K562 (cell line): ENCODE measurements around the gene C4orf50. TPM values are rescaled to one million over a fixed set of nuclear protein-coding genes. Genes with fewer than 3 reads are reported as not detected.

ENCODE experiments used
- ATAC-seq: fragments of 200-7000 bp; cut with Tn5 transposase; 3 replicates; pipeline ENCODE4 v1.9.1; 2020; ENCODE audit warnings: moderate library complexity
- BruUV-seq: library from RNA; stranded (reverse); fragments of 400-500 nt; replicated peaks from 2 replicates; lab custom pipeline; 2021; lab: Mats Ljungman, UMichigan
- CTCF ChIA-PET: fragments of 300-600 bp; formaldehyde crosslinking; extraction: SDS; loops from one replicate; lab custom pipeline; 2021; ENCODE audit warnings: low intra/inter-chr PET ratio; lab: Yijun Ruan, JAX
- POLR2A ChIA-PET: fragments of 300-600, 350-650 bp; sonication (Branson Sonifier 250); formaldehyde crosslinking; extraction: SDS; loops from one replicate; lab custom pipeline; 2021; ENCODE audit warnings: antibody characterized with exemption, inconsistent platforms; lab: Yijun Ruan, JAX
- DNase-seq, 4 experiments: peaks; one replicate each; pipeline versions ENCODE4 v3.0.0 to v3.0.0-alpha.2; 2011 to 2018; ENCODE audit warnings: low spot score in 3 of 4, mixed read lengths in 3 of 4; ENCODE audit errors: extremely low read depth in 1 of 4
- FAIRE-seq: peaks from 2 replicates; lab custom pipeline; 2011; peaks lifted over from hg19 to GRCh38; lab: Jason Lieb, UNC
- H2AFZ ChIP-seq: 2 replicates; pipeline ENCODE4 v1.6.0; 2011; ENCODE audit warnings: low read depth, low read length, control low read depth, inconsistent platforms
- H3K27ac ChIP-seq: fragments of 200-600 bp; 3 replicates; pipeline ENCODE4 v1.8.0; 2011; ENCODE audit warnings: low read depth, mild to moderate bottlenecking, control low read depth, inconsistent platforms, low read length, moderate library complexity, mixed read lengths; ENCODE audit errors: extremely low read depth
- H3K27me3 ChIP-seq, 2 experiments: fragments of 300-600 bp in 1 of 2; 2 replicates in 1 of 2; 3 replicates in 1 of 2; pipeline versions ENCODE4 v1.6.0 to v1.8.0; 2011; ENCODE audit warnings: inconsistent platforms in 2 of 2, low read length in 2 of 2, mild to moderate bottlenecking in 1 of 2, mixed read lengths in 1 of 2, moderate library complexity in 1 of 2; ENCODE audit not compliant: control insufficient read depth in 2 of 2, insufficient read depth in 2 of 2
- H3K36me3 ChIP-seq: fragments of 300-600 bp; 3 replicates; pipeline ENCODE4 v1.8.0; 2011; ENCODE audit warnings: mild to moderate bottlenecking, low read length, inconsistent platforms; ENCODE audit not compliant: control insufficient read depth, insufficient read depth
- H3K4me1 ChIP-seq, 2 experiments: fragments of 200-600 bp in 1 of 2; replicated peaks in 1 of 2; 2 replicates in 1 of 2; 3 replicates in 1 of 2; pipeline versions ENCODE4 v1.5.1 to v1.8.0; 2011; ENCODE audit warnings: inconsistent platforms in 2 of 2, low read length in 2 of 2, mild to moderate bottlenecking in 1 of 2, mixed read lengths in 1 of 2, moderate library complexity in 1 of 2; ENCODE audit not compliant: control insufficient read depth in 2 of 2, insufficient read depth in 2 of 2
- H3K4me2 ChIP-seq: 2 replicates; pipeline ENCODE4 v1.6.1; 2011; ENCODE audit warnings: low read length, control low read depth, inconsistent platforms, mixed read lengths; ENCODE audit not compliant: insufficient read depth
- H3K4me3 ChIP-seq: fragments of 200-600 bp; sonication (generic), shearing (Covaris generic); 2 replicates; pipeline ENCODE4 v1.5.1; 2016; ENCODE audit warnings: control low read depth, inconsistent platforms
- H3K79me2 ChIP-seq: fragments of 200-600 bp; 3 replicates; pipeline ENCODE4 v1.8.0; 2011; ENCODE audit warnings: low read length, inconsistent platforms; ENCODE audit not compliant: control insufficient read depth, insufficient read depth
- H3K9ac ChIP-seq, 2 experiments: 2 replicates each; pipeline versions ENCODE4 v1.6.0 to v1.6.1; 2011; ENCODE audit warnings: low read depth in 2 of 2, low read length in 2 of 2, control low read depth in 1 of 2, inconsistent platforms in 1 of 2, mild to moderate bottlenecking in 1 of 2, mixed read lengths in 1 of 2; ENCODE audit not compliant: insufficient read depth in 1 of 2
- H3K9me1 ChIP-seq: one replicate; pipeline ENCODE4 v1.6.0; 2011; ENCODE audit warnings: inconsistent platforms, mild to moderate bottlenecking, low read length, moderate library complexity; ENCODE audit not compliant: control insufficient read depth, insufficient read depth
- H3K9me3 ChIP-seq: replicated peaks from 2 replicates; pipeline ENCODE4 v1.5.1; 2011; ENCODE audit warnings: low read depth, low read length, inconsistent platforms; ENCODE audit not compliant: control insufficient read depth, insufficient read depth
- H4K20me1 ChIP-seq: replicated peaks from 2 replicates; pipeline ENCODE4 v1.6.1; 2011; ENCODE audit warnings: low read length, inconsistent platforms, mixed read lengths; ENCODE audit not compliant: control insufficient read depth, insufficient read depth
- BHLHE40 ChIP-seq: IDR thresholded peaks from 2 replicates; pipeline ENCODE4 v1.6.1; 2011; ENCODE audit warnings: low read length, improper control_type of control experiment
- COPS2 ChIP-seq: fragments of 450-650 bp; conservative IDR thresholded peaks from 2 replicates; pipeline ENCODE4 v1.6.1; 2016; ENCODE audit warnings: mild to moderate bottlenecking, moderate library complexity
- HDAC3 ChIP-seq: fragments of 450-650 bp; IDR thresholded peaks from 2 replicates; pipeline ENCODE4 v1.6.1; 2018; ENCODE audit warnings: borderline replicate concordance, mild to moderate bottlenecking, moderate library complexity; ENCODE audit not compliant: partially characterized antibody
- JUN ChIP-seq, 2 experiments: sonication (generic) in 1 of 2; formaldehyde crosslinking in 1 of 2; IDR thresholded peaks; 2 replicates each; pipeline versions ENCODE4 v1.6.1 to v1.8.0; 2012 to 2022; ENCODE audit warnings: borderline replicate concordance in 2 of 2, mild to moderate bottlenecking in 2 of 2, improper control_type of control experiment in 1 of 2, low read depth in 1 of 2, low read length in 1 of 2, missing genetic modification reagents in 1 of 2
- JUND ChIP-seq, 2 experiments: IDR thresholded peaks; 2 replicates in 1 of 2; 3 replicates in 1 of 2; pipeline ENCODE4 v1.6.1; 2011; ENCODE audit warnings: borderline replicate concordance in 2 of 2, low read depth in 2 of 2, low read length in 2 of 2, improper control_type of control experiment in 1 of 2, missing biosample characterization in 1 of 2, missing genetic modification characterization in 1 of 2, missing genetic modification reagents in 1 of 2
- POU5F1 ChIP-seq: fragments of 150-350 bp; IDR thresholded peaks from 2 replicates; pipeline ENCODE4 v1.6.1; 2014; ENCODE audit warnings: borderline replicate concordance, low read length, low read depth, mild to moderate bottlenecking; ENCODE audit not compliant: partially characterized antibody
- RBM14 ChIP-seq: fragments of 200-400 bp; formaldehyde crosslinking; IDR thresholded peaks from 2 replicates; pipeline ENCODE4 v1.6.1; 2018; ENCODE audit warnings: low read depth, mild to moderate bottlenecking, low read length, moderate library complexity, borderline replicate concordance; ENCODE audit not compliant: insufficient read depth
- SIN3A ChIP-seq, 2 experiments: fragments of 150-350 bp in 1 of 2; IDR thresholded peaks; 2 replicates each; pipeline ENCODE4 v1.6.1; 2011 to 2016; ENCODE audit warnings: borderline replicate concordance in 2 of 2, low read depth in 2 of 2, low read length in 2 of 2, mild to moderate bottlenecking in 2 of 2, moderate library complexity in 2 of 2; ENCODE audit not compliant: control insufficient read depth in 1 of 2
- ZNF354B ChIP-seq: fragments of 250-450 bp; sonication (Bioruptor Pico); IDR thresholded peaks from 2 replicates; pipeline ENCODE4 v1.4.0; 2020
- ZNF512 ChIP-seq: IDR thresholded peaks from 2 replicates; pipeline ENCODE4 v1.6.1; 2016; ENCODE audit warnings: missing genetic modification characterization, missing compliant biosample characterization
- WGBS: fragments of 100-300 bp; shearing (Covaris generic); methylation state at CpG from one replicate; pipeline ENCODE4 v1.1.6; 2016; ENCODE audit warnings: low coverage, mixed read lengths; ENCODE audit not compliant: insufficient coverage; ENCODE audit errors: missing lambda C conversion rate; 5-methylcytosine and 5-hydroxymethylcytosine counted together
- in situ Hi-C: fragments of 300-500 bp; cut with MboI; formaldehyde crosslinking; loops from 4 replicates; pipeline ENCODE4 v1.15.0; 2018; ENCODE audit warnings: inconsistent platforms, mixed read lengths
- intact Hi-C: fragments of 100-400 bp; cut with micrococcal nuclease; formaldehyde crosslinking; loops from 2 replicates; pipeline ENCODE4 v1.14.2; 2022
- polyA plus RNA-seq, 8 experiments: library from polyadenylated mRNA; depleted of rRNA in 4 of 8; stranded (reverse) in 5 of 8; unstranded in 3 of 8; fragments of >200 nt; fragmentation: Nextera tagmentation in 2 of 8; fragmentation: Illumina TruSeq in 1 of 8; extraction: Ambion mirVana in 2 of 8; extraction: Trizol in 1 of 8; gene quantifications; 2 replicates each; pipeline versions ENCODE4 v1.2.1 to v1.2.3, GENCODE V29; 2011 to 2014; ENCODE audit warnings: inconsistent platforms in 1 of 8, missing spikeins in 1 of 8
- total RNA-seq, 7 experiments: library from RNA; depleted of rRNA in 6 of 7; stranded (reverse); fragments of >200 nt in 6 of 7; fragmentation: Illumina TruSeq in 2 of 7; extraction: Trizol in 2 of 7; gene quantifications; 2 replicates each; pipeline versions ENCODE4 v1.2.1 to v1.2.3, GENCODE V29; 2011 to 2021; ENCODE audit warnings: low replicate concordance in 1 of 7

Gene C4orf50
- total and polyA plus RNA-seq, 9 of the 15 experiments (the other 6 are each of a cell fraction or from before 2014, with no cell fraction given), result not detected

- ChIA-PET CTCF (no interaction called here), POLR2A (interaction anchor here (0.5 to 1.3 kb wide), 3 partner anchors 9 to 678 kb away, joined by 3 to 4 read pairs (median 4); no protein-coding TSS in a partner anchor)
- intact Hi-C loops (no loop called here), in situ Hi-C loops (no loop called here)
- FAIRE-seq (no peak), DNase-seq (no peak), ATAC-seq (no peak)
- H3K9me1 ChIP-seq, result no peaks in the 10 kb centered on the region
- no peaks in the 10 kb centered on the region for H3K79me2 ChIP-seq
- H4K20me1 ChIP-seq, result no peaks in the 10 kb centered on the region
- no peaks in the 10 kb centered on the region for H3K9me3 ChIP-seq
- H3K4me3 ChIP-seq, result no peak overlapping the region
- H2AFZ ChIP-seq, result no peak overlapping the region
- H3K36me3 ChIP-seq, result no peaks in the 10 kb centered on the region
- no TSS peak for BruUV-seq
- 0% methylated on average over 2 of the region's 3 CpGs for WGBS
- H3K9ac ChIP-seq, result no peak overlapping the region
- TF ChIP-seq COPS2 (no peak), BHLHE40 (no peak), HDAC3 (no peak)
- no peaks in the 10 kb centered on the region for H3K4me1 ChIP-seq
- H3K27me3 ChIP-seq, result peaks cover 5 to 28% of the 10 kb centered on the region in 2 experiments; a peak in 3 of 5 replicates
- H3K27ac ChIP-seq, result no peak overlapping the region
- no peak overlapping the region for H3K4me2 ChIP-seq
Observed at GRCh38 chr4:5927116-5927515, 91.1 kb downstream of the C4orf50 start.

GRCh38 chr4:5926598-5926997 is 91.6 kb downstream of the C4orf50 start:
- Histone ChIP-seq H3K4me2 (no peak overlapping the region), H4K20me1 (no peaks in the 10 kb centered on the region), H3K27me3 (peaks cover 5 to 28% of the 10 kb centered on the region in 2 experiments; a peak in 3 of 5 replicates), H3K36me3 (no peaks in the 10 kb centered on the region), H3K79me2 (no peaks in the 10 kb centered on the region), H3K9ac (no peak overlapping the region), H3K9me3 (no peaks in the 10 kb centered on the region), H3K27ac (no peak overlapping the region), H3K4me3 (no peak overlapping the region), H2AFZ (no peak overlapping the region), H3K4me1 (no peaks in the 10 kb centered on the region), H3K9me1 (no peaks in the 10 kb centered on the region)
- CTCF ChIA-PET, result no interaction called here
- no peak for FAIRE-seq
- DNase-seq, result no peak
- ATAC-seq, result no peak
- WGBS, result 0% methylated on average over 7 of the region's 7 CpGs
- intact Hi-C loops (no loop called here), in situ Hi-C loops (no loop called here)
- no TSS peak for BruUV-seq
- POLR2A ChIA-PET, result interaction anchor here (0.8 to 1.3 kb wide), 2 partner anchors 9 kb away, joined by 3 read pairs; no protein-coding TSS in a partner anchor
- no peak for TF ChIP-seq JUND (IDR thresholded peaks at IDR 0.05; ENCODE audit: borderline replicate concordance, low read depth, low read length)
- no peak for TF ChIP-seq JUND (tag; IDR thresholded peaks at IDR 0.05; ENCODE audit: borderline replicate concordance, low read depth, low read length)
- TF ChIP-seq RBM14, result no peak
- no peak for TF ChIP-seq ZNF512 (tag)
- TF ChIP-seq JUN (IDR thresholded peaks at IDR 0.05; ENCODE audit: borderline replicate concordance, low read depth, low read length), result no peak
- no peak for TF ChIP-seq JUN (CRISPR knock-in tag; IDR thresholded peaks at IDR 0.05; ENCODE audit: borderline replicate concordance)
- no peak for TF ChIP-seq SIN3A (IDR thresholded peaks at IDR 0.05; ENCODE audit: borderline replicate concordance in 2 of 2, control insufficient read depth in 1 of 2, low read depth in 2 of 2, low read length in 2 of 2)
- no peak for TF ChIP-seq POU5F1
- no peak for TF ChIP-seq ZNF354B (CRISPR knock-in tag)
